Sigmoid colon (tissue), 7 donors: Measurements from ENCODE around the gene DNER. TPM values are rescaled to one million over a fixed set of nuclear protein-coding genes. Genes with fewer than 3 reads are reported as not detected.

Source experiments
- DNase-seq: peaks from one replicate; pipeline ENCODE4 v3.0.0-alpha.2; 2019
- H3K27ac ChIP-seq, 4 donors: fragments of 200-600 bp; sonication (generic); one replicate each; pipeline ENCODE4 v1.5.1; 2016 to 2019; ENCODE audit warnings: mild to moderate bottlenecking in 1 of 4
- H3K27me3 ChIP-seq, 3 donors: fragments of 200-600 bp; sonication (generic); one replicate each; pipeline ENCODE4 v1.5.1; 2019; ENCODE audit warnings: mild to moderate bottlenecking in 1 of 3
- H3K36me3 ChIP-seq, 4 donors: fragments of 200-600 bp; sonication (generic); one replicate each; pipeline ENCODE4 v1.5.1; 2016 to 2019
- H3K4me1 ChIP-seq, 4 donors: fragments of 200-600 bp; sonication (generic); one replicate each; pipeline ENCODE4 v1.5.1; 2017 to 2019
- H3K4me3 ChIP-seq, 4 donors: fragments of 200-600 bp; sonication (generic); one replicate each; pipeline ENCODE4 v1.5.1; 2017 to 2019; ENCODE audit warnings: mild to moderate bottlenecking in 2 of 4, moderate library complexity in 1 of 4
- H3K9me3 ChIP-seq, 4 donors: fragments of 200-600 bp in 3 of 4; sonication (generic) in 3 of 4; one replicate each; pipeline versions ENCODE4 v1.5.1 to v1.6.1; 2013 to 2019
- CTCF ChIP-seq, 4 experiments: fragments of 450-650 bp in 3 of 4; fragments of 200-600 bp in 1 of 4; IDR thresholded peaks; one replicate each; pipeline ENCODE4 v1.5.1; 2016 to 2019; ENCODE audit warnings: antibody characterized with exemption in 4 of 4, mild to moderate bottlenecking in 3 of 4, moderate library complexity in 2 of 4
- EP300 ChIP-seq, 4 donors: sonication (generic); formaldehyde crosslinking; IDR thresholded peaks; one replicate each; pipeline ENCODE4 v1.6.1; 2017; ENCODE audit warnings: antibody characterized with exemption in 4 of 4
- POLR2A ChIP-seq, 2 donors: fragments of 450-650 bp; IDR thresholded peaks; one replicate each; pipeline ENCODE4 v1.6.1; 2016; ENCODE audit warnings: antibody characterized with exemption in 2 of 2, mild to moderate bottlenecking in 2 of 2, moderate library complexity in 2 of 2
- POLR2AphosphoS5 ChIP-seq, 4 donors: sonication (generic); formaldehyde crosslinking; IDR thresholded peaks; one replicate each; pipeline ENCODE4 v1.6.1; 2017; ENCODE audit warnings: antibody characterized with exemption in 4 of 4
- WGBS, 2 donors: extraction: QIAGEN DNeasy Blood & Tissue Kit; methylation state at CpG; one replicate each; pipeline ENCODE4 v1.1.7; 2013; 5-methylcytosine and 5-hydroxymethylcytosine counted together
- intact Hi-C: fragments of 100-400 bp; cut with DNase I; formaldehyde crosslinking; loops from one replicate; pipeline ENCODE4 v1.15.1; 2023
- polyA plus RNA-seq, 3 donors: library from polyadenylated mRNA; stranded (reverse); fragments of 200-250 nt; gene quantifications; one replicate each; pipeline ENCODE4 v1.2.3, GENCODE V29; 2013
- total RNA-seq, 4 donors: library from RNA; depleted of rRNA; stranded (reverse); fragments of >200 nt; gene quantifications; one replicate each; pipeline ENCODE4 v1.1.0, GENCODE V29; 2016
- donor health status: healthy with polysubstance abuse.
- donor health status: Bipolar disorder and iron deficiency.
- donor health status: healthy.

The DNER gene
- total and polyA plus RNA-seq, 7 donors = 2.7 to 17.7 (median 9.9) TPM; not detected in 1

- WGBS, 2 donors = 86 to 88% methylated on average over 2 of the region's 2 CpGs
- no peaks in the 10 kb centered on the region for H3K27me3 ChIP-seq
- TF ChIP-seq POLR2A (IDR thresholded peaks at IDR 0.05) (no peak), POLR2AphosphoS5 (IDR thresholded peaks at IDR 0.05) (no peak), CTCF (IDR thresholded peaks at IDR 0.05) (no peak), EP300 (IDR thresholded peaks at IDR 0.05) (no peak)
- no peaks in the 10 kb centered on the region for H3K4me1 ChIP-seq
- intact Hi-C loops = no loop called here
- no peaks in the 10 kb centered on the region for H3K36me3 ChIP-seq
- no peaks in the 10 kb centered on the region for H3K9me3 ChIP-seq
- no peak overlapping the region for H3K4me3 ChIP-seq
- no peak for DNase-seq
- no peak overlapping the region for H3K27ac ChIP-seq
Observed at GRCh38 chr2:229566370-229566769, 148.0 kb downstream of the DNER start.

GRCh38 chr2:229564300-229564907, 150.0 kb downstream of the DNER start:
- 79 to 81% methylated on average over 2 of the region's 2 CpGs for WGBS, 2 donors
- no peak for TF ChIP-seq EP300 (IDR thresholded peaks at IDR 0.05)
- TF ChIP-seq POLR2AphosphoS5 (IDR thresholded peaks at IDR 0.05) = no peak
- TF ChIP-seq POLR2A (IDR thresholded peaks at IDR 0.05) = no peak
- TF ChIP-seq CTCF (IDR thresholded peaks at IDR 0.05) = no peak
- no peaks in the 10 kb centered on the region for H3K27me3 ChIP-seq
- no peaks in the 10 kb centered on the region for H3K9me3 ChIP-seq
- H3K27ac ChIP-seq = no peak overlapping the region
- intact Hi-C loops = no loop called here
- no peak for DNase-seq
- no peaks in the 10 kb centered on the region for H3K36me3 ChIP-seq
- H3K4me1 ChIP-seq = no peaks in the 10 kb centered on the region
- no peak overlapping the region for H3K4me3 ChIP-seq

- intact Hi-C loops = no loop called here
Observed at GRCh38 chr2:229563388-229563787, 151.0 kb downstream of the DNER start.

GRCh38 chr2:229562472-229563127, 151.8 kb downstream of the DNER start:
- TF ChIP-seq POLR2AphosphoS5 (IDR thresholded peaks at IDR 0.05) = no peak
- H3K9me3 ChIP-seq = no peaks in the 10 kb centered on the region
- H3K4me1 ChIP-seq = no peaks in the 10 kb centered on the region
- H3K27ac ChIP-seq = no peak overlapping the region
- H3K27me3 ChIP-seq = no peaks in the 10 kb centered on the region
- intact Hi-C loops = no loop called here
- WGBS, 2 donors = 61 to 76% methylated on average over 1 of the region's 1 CpG
- DNase-seq = no peak
- no peak overlapping the region for H3K4me3 ChIP-seq
- no peaks in the 10 kb centered on the region for H3K36me3 ChIP-seq

More at GRCh38 chr2:229563388-229563787, 151.0 kb downstream of the DNER start:
- DNase-seq = no peak
- Histone ChIP-seq H3K36me3 (no peaks in the 10 kb centered on the region), H3K27ac (no peak overlapping the region), H3K4me3 (no peak overlapping the region), H3K9me3 (no peaks in the 10 kb centered on the region), H3K4me1 (no peaks in the 10 kb centered on the region), H3K27me3 (no peaks in the 10 kb centered on the region)
- TF ChIP-seq CTCF (IDR thresholded peaks at IDR 0.05) (no peak), POLR2A (IDR thresholded peaks at IDR 0.05) (no peak), EP300 (IDR thresholded peaks at IDR 0.05) (no peak), POLR2AphosphoS5 (IDR thresholded peaks at IDR 0.05) (no peak)
- 82 to 89% methylated on average over 5 of the region's 5 CpGs for WGBS, 2 donors

- no peaks in the 10 kb centered on the region for H3K27me3 ChIP-seq
- intact Hi-C loops = no loop called here
- WGBS, 2 donors = 67 to 80% methylated on average over 1 of the region's 1 CpG
- no peak overlapping the region for H3K4me3 ChIP-seq
- DNase-seq = no peak
- TF ChIP-seq CTCF (IDR thresholded peaks at IDR 0.05) (no peak), EP300 (IDR thresholded peaks at IDR 0.05) (no peak), POLR2A (IDR thresholded peaks at IDR 0.05) (no peak), POLR2AphosphoS5 (IDR thresholded peaks at IDR 0.05) (no peak)
- H3K9me3 ChIP-seq = no peaks in the 10 kb centered on the region
- no peak overlapping the region for H3K27ac ChIP-seq
- H3K36me3 ChIP-seq = no peaks in the 10 kb centered on the region
- H3K4me1 ChIP-seq = no peaks in the 10 kb centered on the region
Observed at GRCh38 chr2:229559986-229560385, 154.4 kb downstream of the DNER start.
